Measurements from ENCODE around the gene IZUMO4.

Gene IZUMO4

DNA sequence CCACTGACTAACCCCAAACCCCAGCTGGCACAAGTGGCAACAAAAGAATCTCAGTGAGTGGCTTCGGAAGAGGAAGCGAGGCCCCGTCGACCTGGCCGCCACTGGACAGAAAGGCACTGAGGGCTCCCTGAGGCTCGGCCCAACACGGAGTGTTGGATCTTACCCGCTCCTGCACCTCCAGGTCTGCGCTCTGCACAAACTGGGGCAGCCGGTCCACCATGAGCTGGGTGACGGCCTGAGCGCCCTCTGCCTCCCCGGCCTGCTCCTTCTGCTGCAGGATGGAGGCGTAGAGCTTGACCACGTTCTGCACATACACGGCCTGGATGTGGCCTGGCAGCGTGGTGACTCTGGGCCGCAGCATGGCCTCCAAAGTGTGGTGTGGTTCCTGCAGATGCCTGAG lies 21.7 kb downstream of the IZUMO4 start:
- Histone ChIP-seq H3K79me2 (ENCODE audit: insufficient read depth, low read length) (peaks cover 6% of the 10 kb centered on the region; the same call in 1 of the 2 replicates), H3K4me2 (ENCODE audit: insufficient read depth, low read length) (no peak overlapping the region), H3K27ac (ENCODE audit: low read length) (no peak overlapping the region), H4K20me1 (ENCODE audit: insufficient read depth, low read length) (peaks cover 39% of the 10 kb centered on the region), H3K4me1 (ENCODE audit: insufficient read depth, low read length) (no peaks in the 10 kb centered on the region), H3K36me3 (ENCODE audit: insufficient read depth, low read length) (peaks cover 97% of the 10 kb centered on the region), H3K9me3 (ENCODE audit: insufficient read depth, low read length, severe bottlenecking) (no peaks in the 10 kb centered on the region), H2AFZ (ENCODE audit: low read depth, low read length) (no peak overlapping the region), H3K9ac (ENCODE audit: low read depth, low read length) (no peak overlapping the region), H3K27me3 (ENCODE audit: insufficient read depth, low read length, poor library complexity) (no peaks in the 10 kb centered on the region), H3K4me3 (ENCODE audit: low read depth in 1 of 2, low read length in 2 of 2) (no peak overlapping the region)
- ATAC-seq (ENCODE audit: insufficient read depth, low read depth) (no peak), DNase-seq (no peak)
- no peak for TF ChIP-seq EZH2 (IDR thresholded peaks at IDR 0.05; ENCODE audit: borderline replicate concordance, low read depth, low read length, severe bottlenecking)
- TF ChIP-seq, protein P1, sequence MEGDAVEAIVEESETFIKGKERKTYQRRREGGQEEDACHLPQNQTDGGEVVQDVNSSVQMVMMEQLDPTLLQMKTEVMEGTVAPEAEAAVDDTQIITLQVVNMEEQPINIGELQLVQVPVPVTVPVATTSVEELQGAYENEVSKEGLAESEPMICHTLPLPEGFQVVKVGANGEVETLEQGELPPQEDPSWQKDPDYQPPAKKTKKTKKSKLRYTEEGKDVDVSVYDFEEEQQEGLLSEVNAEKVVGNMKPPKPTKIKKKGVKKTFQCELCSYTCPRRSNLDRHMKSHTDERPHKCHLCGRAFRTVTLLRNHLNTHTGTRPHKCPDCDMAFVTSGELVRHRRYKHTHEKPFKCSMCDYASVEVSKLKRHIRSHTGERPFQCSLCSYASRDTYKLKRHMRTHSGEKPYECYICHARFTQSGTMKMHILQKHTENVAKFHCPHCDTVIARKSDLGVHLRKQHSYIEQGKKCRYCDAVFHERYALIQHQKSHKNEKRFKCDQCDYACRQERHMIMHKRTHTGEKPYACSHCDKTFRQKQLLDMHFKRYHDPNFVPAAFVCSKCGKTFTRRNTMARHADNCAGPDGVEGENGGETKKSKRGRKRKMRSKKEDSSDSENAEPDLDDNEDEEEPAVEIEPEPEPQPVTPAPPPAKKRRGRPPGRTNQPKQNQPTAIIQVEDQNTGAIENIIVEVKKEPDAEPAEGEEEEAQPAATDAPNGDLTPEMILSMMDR (IDR thresholded peaks at IDR 0.05; ENCODE audit: borderline replicate concordance, extremely low read depth, low read length, poor library complexity, severe bottlenecking) = no peak

DNA sequence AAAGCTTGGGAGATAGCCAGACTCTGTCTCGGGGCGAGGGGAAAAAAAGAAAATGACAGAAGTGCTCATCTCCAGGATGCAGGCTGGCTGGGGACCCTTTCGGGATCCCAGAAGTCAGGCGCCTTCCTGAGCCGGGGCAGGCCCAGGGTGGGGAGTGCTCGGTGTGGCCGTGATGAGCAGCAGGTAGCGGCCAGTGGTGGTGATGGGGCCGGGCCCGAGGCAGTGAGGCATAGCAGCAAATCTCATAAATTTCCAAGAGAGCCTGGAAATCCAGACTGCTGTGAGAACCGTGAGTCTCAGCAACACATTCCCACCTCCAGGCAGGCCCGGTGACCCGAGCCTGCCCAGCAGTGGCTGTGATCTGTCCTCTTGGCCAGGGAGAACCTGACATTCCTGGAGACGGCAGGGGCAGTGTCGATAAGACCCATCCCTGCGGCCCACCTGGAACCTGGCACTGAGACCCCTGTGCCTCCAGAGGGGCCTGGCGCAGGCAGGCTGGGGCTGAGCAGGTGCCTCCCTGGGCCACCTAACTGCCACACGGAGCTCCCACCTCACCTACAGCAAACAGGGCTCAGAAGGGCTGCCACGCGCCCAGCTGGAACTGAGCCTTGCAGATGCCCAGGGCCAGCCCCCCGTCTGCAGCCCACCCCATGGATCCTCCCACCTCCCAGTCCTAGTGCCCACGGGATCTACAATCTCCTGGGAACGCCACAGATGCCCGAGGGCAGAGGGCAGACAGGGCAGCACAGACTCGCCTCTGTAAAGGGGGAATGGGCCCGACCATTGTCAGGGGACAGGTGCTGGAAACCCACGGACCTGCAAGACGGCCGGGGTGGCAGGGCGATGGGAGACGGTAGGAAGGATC lies 23.4 kb downstream of the IZUMO4 start:
- Histone ChIP-seq H3K4me3 (ENCODE audit: low read depth in 1 of 2, low read length in 2 of 2) (no peak overlapping the region), H3K79me2 (ENCODE audit: insufficient read depth, low read length) (peaks cover 6% of the 10 kb centered on the region; the same call in 1 of the 2 replicates), H3K4me1 (ENCODE audit: insufficient read depth, low read length) (no peaks in the 10 kb centered on the region), H3K27ac (ENCODE audit: low read length) (no peak overlapping the region), H3K9ac (ENCODE audit: low read depth, low read length) (no peak overlapping the region), H3K27me3 (ENCODE audit: insufficient read depth, low read length, poor library complexity) (no peaks in the 10 kb centered on the region), H3K36me3 (ENCODE audit: insufficient read depth, low read length) (peaks cover 93% of the 10 kb centered on the region), H3K9me3 (ENCODE audit: insufficient read depth, low read length, severe bottlenecking) (no peaks in the 10 kb centered on the region), H3K4me2 (ENCODE audit: insufficient read depth, low read length) (no peak overlapping the region), H4K20me1 (ENCODE audit: insufficient read depth, low read length) (peaks cover 43% of the 10 kb centered on the region), H2AFZ (ENCODE audit: low read depth, low read length) (no peak overlapping the region)
- TF ChIP-seq, protein P1 (IDR thresholded peaks at IDR 0.05; ENCODE audit: borderline replicate concordance, extremely low read depth, low read length, poor library complexity, severe bottlenecking) = no peak
- TF ChIP-seq EZH2 (IDR thresholded peaks at IDR 0.05; ENCODE audit: borderline replicate concordance, low read depth, low read length, severe bottlenecking) = no peak
- no peak for ATAC-seq (ENCODE audit: insufficient read depth, low read depth)
- DNase-seq = no peak

DNA sequence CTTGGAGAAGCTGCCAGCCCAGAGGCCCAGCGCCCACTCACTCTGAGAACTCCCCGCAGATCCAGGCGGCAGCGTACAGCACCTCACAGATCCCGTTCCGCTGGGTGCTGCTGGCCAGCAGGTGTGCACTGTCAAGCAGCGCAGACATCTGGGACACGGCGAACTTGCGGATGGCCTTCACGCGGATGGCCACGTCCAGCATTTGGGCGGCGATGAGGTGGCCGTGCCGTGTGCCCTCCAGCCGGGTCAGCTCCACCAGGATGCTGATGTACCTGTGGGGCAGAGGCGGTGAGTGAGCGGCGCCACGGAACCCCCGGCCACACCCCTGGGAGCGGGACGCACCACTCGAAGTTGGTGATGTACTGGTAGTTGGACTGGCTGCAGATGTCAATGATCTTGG lies 24.1 kb downstream of the IZUMO4 start:
- Histone ChIP-seq H3K9ac (ENCODE audit: low read depth, low read length) (no peak overlapping the region), H4K20me1 (ENCODE audit: insufficient read depth, low read length) (peaks cover 42% of the 10 kb centered on the region), H3K4me2 (ENCODE audit: insufficient read depth, low read length) (no peak overlapping the region), H3K36me3 (ENCODE audit: insufficient read depth, low read length) (peaks cover 87% of the 10 kb centered on the region), H3K27ac (ENCODE audit: low read length) (no peak overlapping the region), H3K4me3 (ENCODE audit: low read depth in 1 of 2, low read length in 2 of 2) (no peak overlapping the region), H2AFZ (ENCODE audit: low read depth, low read length) (no peak overlapping the region), H3K4me1 (ENCODE audit: insufficient read depth, low read length) (no peaks in the 10 kb centered on the region), H3K79me2 (ENCODE audit: insufficient read depth, low read length) (peaks cover 6% of the 10 kb centered on the region; the same call in 1 of the 2 replicates), H3K27me3 (ENCODE audit: insufficient read depth, low read length, poor library complexity) (no peaks in the 10 kb centered on the region), H3K9me3 (ENCODE audit: insufficient read depth, low read length, severe bottlenecking) (no peaks in the 10 kb centered on the region)
- ATAC-seq (ENCODE audit: insufficient read depth, low read depth) (no peak), DNase-seq (no peak)
- no peak for TF ChIP-seq EZH2 (IDR thresholded peaks at IDR 0.05; ENCODE audit: borderline replicate concordance, low read depth, low read length, severe bottlenecking)
- TF ChIP-seq, protein P1 (IDR thresholded peaks at IDR 0.05; ENCODE audit: borderline replicate concordance, extremely low read depth, low read length, poor library complexity, severe bottlenecking) = no peak
